ENCODE data around the gene POSTN. TPM values are rescaled to one million over a fixed set of nuclear protein-coding genes. Genes with fewer than 3 reads are reported as not detected.

The POSTN gene
- total and polyA plus RNA-seq, 2 of the 8 experiments (the other 6 are each of a cell fraction or from before 2014, with no cell fraction given) = 0.30 to 0.74 TPM

GRCh38 chr13:37586164-37586563 is 12.4 kb downstream of the POSTN start:
- Histone ChIP-seq H3K79me1 (ENCODE audit: low read depth, low read length) (no peaks in the 10 kb centered on the region), H3K4ac (replicated peaks; ENCODE audit: insufficient read length, low read depth, low read length) (no peak overlapping the region), H3K79me2 (ENCODE audit: control insufficient read depth in 1 of 2, insufficient read depth in 2 of 2, low read length in 2 of 2) (no peaks in the 10 kb centered on the region), H2BK120ac (replicated peaks; ENCODE audit: low read depth, low read length) (no peak overlapping the region), H3K4me1 (replicated peaks in 1 of 4; ENCODE audit: control insufficient read depth in 3 of 4, insufficient read depth in 4 of 4, low read length in 3 of 4) (no peaks in the 10 kb centered on the region), H4K91ac (replicated peaks; ENCODE audit: insufficient read length, low read length) (no peak overlapping the region), H4K20me1 (replicated peaks in 1 of 2; ENCODE audit: control insufficient read depth in 1 of 2, insufficient read depth in 2 of 2, low read length in 2 of 2) (no peaks in the 10 kb centered on the region), H3K56ac (replicated peaks; ENCODE audit: insufficient read length, low read depth, low read length) (no peak overlapping the region), H3K18ac (ENCODE audit: extremely low read depth, low read length) (no peak overlapping the region), H4K8ac (ENCODE audit: extremely low read depth, insufficient read depth, low read length) (no peak overlapping the region), H3K27me3 (replicated peaks in 1 of 4; ENCODE audit: control insufficient read depth in 3 of 4, extremely low read depth in 1 of 4, insufficient read depth in 3 of 4, low read length in 3 of 4) (no peaks in the 10 kb centered on the region), H3K9me3 (ENCODE audit: insufficient read depth in 2 of 2, low read depth in 1 of 2, low read length in 1 of 2) (no peaks in the 10 kb centered on the region), H2AK5ac (ENCODE audit: low read depth, low read length) (no peak overlapping the region), H3K36me3 (ENCODE audit: control insufficient read depth in 2 of 4, insufficient read depth in 4 of 4, low read length in 3 of 4) (no peaks in the 10 kb centered on the region), H3K27ac (ENCODE audit: low read depth, low read length) (no peak overlapping the region), H2BK15ac (ENCODE audit: low read length) (no peak overlapping the region), H3K23ac (ENCODE audit: insufficient read length) (no peak overlapping the region), H3K23me2 (ENCODE audit: low read depth, low read length) (no peaks in the 10 kb centered on the region), H3K4me2 (ENCODE audit: insufficient read depth in 1 of 2, low read depth in 2 of 2, low read length in 2 of 2) (no peak overlapping the region), H2BK12ac (ENCODE audit: low read depth, low read length) (no peak overlapping the region), H2BK20ac (ENCODE audit: low read length) (no peak overlapping the region), H2BK5ac (ENCODE audit: low read depth, low read length) (no peak overlapping the region), H3K9ac (replicated peaks in 1 of 4; ENCODE audit: extremely low read depth in 1 of 4, low read depth in 3 of 4, low read length in 3 of 4) (no peak overlapping the region), H4K5ac (ENCODE audit: insufficient read length, low read depth, low read length) (no peak overlapping the region), H3K4me3 (ENCODE audit: extremely low read depth in 1 of 4, insufficient read depth in 2 of 4, low read depth in 3 of 4, low read length in 4 of 4) (no peak overlapping the region), H3K14ac (ENCODE audit: insufficient read length) (no peak overlapping the region), H2AFZ (ENCODE audit: low read length) (no peak overlapping the region)
- POLR2A ChIA-PET (ENCODE audit: partially characterized antibody) = no interaction called here
- CTCF ChIA-PET (ENCODE audit: partially characterized antibody) = no interaction called here
- no peak for DNase-seq (ENCODE audit: low read depth in 1 of 2, low spot score in 2 of 2)
- FAIRE-seq = no peak
- WGBS, 2 experiments (ENCODE audit: extremely low coverage in 1 of 2, insufficient coverage in 1 of 2, insufficient read length in 1 of 2, insufficient replicate concordance in 2 of 2, low coverage in 1 of 2, low lambda C conversion rate in 2 of 2, missing lambda C conversion rate in 1 of 2) = 86% methylated on average over 4 of the region's 4 CpGs; no CpG with 5 or more reads in 1 of the 2 experiments
- no peak for TF ChIP-seq KDM4A (IDR thresholded peaks at IDR 0.05; ENCODE audit: low read depth, low read length, severe bottlenecking)
- TF ChIP-seq JUND (IDR thresholded peaks at IDR 0.05; ENCODE audit: low read length) = no peak
- no peak for TF ChIP-seq BCL11A (IDR thresholded peaks at IDR 0.05; ENCODE audit: low read depth in 2 of 2, low read length in 2 of 2)
- no peak for TF ChIP-seq MAX (IDR thresholded peaks at IDR 0.05)
- no peak for TF ChIP-seq NANOG (IDR thresholded peaks at IDR 0.05; ENCODE audit: insufficient read depth, low read depth, low read length, poor library complexity, severe bottlenecking)
- TF ChIP-seq CEBPB (IDR thresholded peaks at IDR 0.05; ENCODE audit: low read depth, low read length) = no peak
- no peak for TF ChIP-seq FOSL1 (IDR thresholded peaks at IDR 0.05; ENCODE audit: insufficient read depth, low read depth, low read length)
- TF ChIP-seq SP4 (IDR thresholded peaks at IDR 0.05; ENCODE audit: low read length) = no peak
- no peak for TF ChIP-seq CTBP2 (IDR thresholded peaks at IDR 0.05; ENCODE audit: borderline replicate concordance, insufficient read depth, insufficient read length, low read length)
- no peak for TF ChIP-seq EZH2 (IDR thresholded peaks at IDR 0.05; ENCODE audit: low read depth, low read length, severe bottlenecking)
- TF ChIP-seq POLR2A (IDR thresholded peaks at IDR 0.05; ENCODE audit: control extremely low read depth in 1 of 2, low read depth in 2 of 2, low read length in 2 of 2) = no peak
- TF ChIP-seq TBP (IDR thresholded peaks at IDR 0.05; ENCODE audit: low read depth, low read length) = no peak
- TF ChIP-seq POLR2AphosphoS5 (IDR thresholded peaks at IDR 0.05; ENCODE audit: low read depth, low read length) = no peak
- no peak for TF ChIP-seq GABPA (IDR thresholded peaks at IDR 0.05; ENCODE audit: borderline replicate concordance, insufficient read depth, low read length)
- no peak for TF ChIP-seq SAP30 (IDR thresholded peaks at IDR 0.05; ENCODE audit: insufficient read depth, insufficient replicate concordance, low read length)
- no peak for TF ChIP-seq ASH2L (IDR thresholded peaks at IDR 0.05; ENCODE audit: low read length)

Data from H1 (cell line).